C4-2B (cell line): ENCODE measurements around the gene SUCLA2.

Experiments
- H3K27ac ChIP-seq: fragments of 450-650 bp; 2 replicates; pipeline ENCODE4 v1.5.1; 2017
- CTCF ChIP-seq: fragments of 450-650 bp; conservative IDR thresholded peaks from 2 replicates; pipeline ENCODE4 v1.5.1; 2017; ENCODE audit warnings: mild to moderate bottlenecking
- ZFX ChIP-seq: fragments of 450-650 bp; IDR thresholded peaks from 2 replicates; pipeline ENCODE4 v1.6.1; 2017

SUCLA2 gene

GRCh38 chr13:47930649-47931165 lies 70.4 kb downstream of the SUCLA2 start:
- no peak overlapping the region for H3K27ac ChIP-seq
- TF ChIP-seq CTCF (no peak), ZFX (no peak)

DNA sequence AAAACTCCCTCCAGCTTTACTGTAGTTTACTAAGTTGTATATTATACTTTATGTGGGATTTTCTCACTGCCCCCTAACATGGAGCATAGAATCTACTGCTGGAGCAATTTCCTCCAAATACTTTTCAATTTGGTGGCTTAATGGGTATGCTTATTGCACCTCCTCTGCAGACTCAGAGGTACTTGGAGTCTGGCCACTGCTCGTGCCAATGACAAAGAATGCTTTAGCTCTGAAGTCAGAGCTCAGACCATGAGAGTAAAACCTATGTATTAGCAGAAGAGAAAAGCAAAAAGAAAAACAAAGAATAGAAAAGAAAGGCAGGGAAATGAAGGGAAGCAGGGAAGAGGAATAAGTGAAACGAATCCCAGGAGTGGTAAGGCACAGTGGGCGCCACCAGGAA lies 71.9 kb downstream of the SUCLA2 start:
- H3K27ac ChIP-seq: no peak overlapping the region
- TF ChIP-seq CTCF: no peak
- no peak for TF ChIP-seq ZFX

DNA sequence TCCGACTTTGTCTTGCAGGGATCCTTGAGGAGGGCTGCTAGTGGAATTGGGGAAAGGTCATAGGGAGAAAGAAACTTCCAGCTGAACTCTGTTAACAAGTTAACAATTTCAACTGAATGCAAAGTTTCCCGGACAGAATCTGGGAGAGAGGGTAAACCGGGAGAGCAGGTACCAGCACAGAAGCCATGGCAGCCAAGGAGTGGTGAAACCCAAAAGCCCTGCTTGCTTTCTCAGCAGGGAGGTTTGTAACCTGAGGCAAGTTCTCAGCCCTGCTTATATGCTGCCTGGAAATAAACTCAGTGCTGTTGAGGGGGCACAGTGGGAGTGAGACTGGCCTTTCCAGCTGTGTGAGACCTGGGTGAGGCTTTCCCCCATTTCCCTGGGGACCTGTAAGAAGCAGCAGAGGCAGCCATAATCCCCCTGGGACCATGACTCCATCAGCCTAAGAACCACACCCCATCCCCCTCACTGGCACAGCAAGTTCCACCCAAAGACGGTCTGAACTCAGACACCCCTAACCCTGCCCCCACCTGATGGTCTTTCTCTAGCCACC lies 84.0 kb downstream of the SUCLA2 start:
- no peak overlapping the region for H3K27ac ChIP-seq
- TF ChIP-seq CTCF (no peak), ZFX (no peak)

DNA sequence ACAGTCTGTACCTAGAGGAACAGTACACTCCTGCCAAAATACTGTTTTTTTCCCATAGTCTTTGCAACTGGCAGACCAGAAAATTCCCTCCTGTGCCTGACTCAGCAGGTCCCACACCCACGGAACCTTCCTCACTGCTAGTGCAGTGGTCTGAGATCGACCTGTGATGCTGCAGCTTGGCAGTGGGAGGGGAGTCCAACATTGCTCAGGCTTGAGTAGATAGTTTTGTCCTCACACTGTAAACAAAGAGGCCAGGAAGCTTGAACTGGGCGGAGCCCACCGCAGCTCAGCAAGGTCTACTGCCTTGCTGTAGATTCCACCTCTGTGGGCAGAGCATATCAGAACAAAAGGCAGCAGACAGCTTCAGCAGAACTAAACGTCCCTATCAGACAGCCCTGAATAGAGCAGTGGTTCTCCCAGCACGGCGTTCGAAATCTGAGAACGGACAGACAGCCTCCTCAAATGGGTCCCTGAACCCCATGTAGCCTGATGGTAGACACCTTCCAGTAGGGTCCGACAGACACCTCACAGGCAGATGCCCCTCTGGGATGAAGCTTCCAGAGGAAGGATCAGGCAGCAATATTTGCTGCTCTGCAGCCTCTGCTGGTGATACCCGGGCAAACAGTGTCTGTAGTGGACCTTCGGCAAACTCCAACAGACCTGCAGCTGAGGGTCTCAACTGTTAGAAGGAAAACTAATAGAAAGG lies 92.7 kb downstream of the SUCLA2 start:
- TF ChIP-seq ZFX: no peak
- no peak for TF ChIP-seq CTCF
- H3K27ac ChIP-seq: no peak overlapping the region

- no peak for TF ChIP-seq ZFX
- no peak for TF ChIP-seq CTCF
- no peak overlapping the region for H3K27ac ChIP-seq
These were observed 96.2 kb downstream of the SUCLA2 start for GRCh38 chr13:47904891-47905290.

DNA sequence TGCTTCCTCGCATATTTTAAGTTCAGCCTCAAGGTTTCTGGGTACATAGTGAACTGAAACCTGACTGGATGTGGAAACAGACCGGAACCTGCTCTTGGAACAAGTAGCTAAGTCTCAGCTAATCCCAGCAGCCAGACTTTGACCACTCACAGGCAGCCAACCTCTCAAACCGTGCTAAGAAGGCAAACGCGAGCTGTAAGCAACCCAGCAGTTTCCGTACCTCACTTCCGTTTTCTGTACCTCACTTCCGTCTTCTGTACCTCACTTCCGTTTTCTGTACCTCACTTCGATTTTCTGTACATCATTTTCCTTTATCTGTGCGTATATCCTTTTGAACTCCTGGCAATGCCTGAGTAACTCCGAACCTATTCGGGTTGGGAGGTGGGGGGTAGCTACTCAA lies 96.8 kb downstream of the SUCLA2 start:
- TF ChIP-seq ZFX (no peak), CTCF (no peak)

GRCh38 chr13:47903836-47904235 lies 97.2 kb downstream of the SUCLA2 start:
- TF ChIP-seq ZFX (no peak), CTCF (no peak)
- no peak overlapping the region for H3K27ac ChIP-seq

More for the DNA sequence above, 96.8 kb downstream of the SUCLA2 start:
- no peak overlapping the region for H3K27ac ChIP-seq
